Esophagus (tissue), 2 donors: ENCODE data around the gene DDX51. TPM values are rescaled to one million over a fixed set of nuclear protein-coding genes. Genes with fewer than 3 reads are reported as not detected.

ENCODE experiments used
- H3K27ac ChIP-seq, 2 donors: one replicate each; pipeline ENCODE4 v1.5.1; 2013; ENCODE audit warnings: low read depth in 2 of 2, mild to moderate bottlenecking in 2 of 2, inconsistent platforms in 1 of 2, low read length in 1 of 2, moderate library complexity in 1 of 2
- H3K27me3 ChIP-seq, 2 donors: one replicate each; pipeline ENCODE4 v1.6.1; 2013; ENCODE audit warnings: low read length in 2 of 2, control low read depth in 1 of 2, mild to moderate bottlenecking in 1 of 2; ENCODE audit not compliant: insufficient read depth in 2 of 2, control insufficient read depth in 1 of 2
- H3K36me3 ChIP-seq, 2 donors: one replicate each; pipeline ENCODE4 v1.6.1; 2013; ENCODE audit warnings: low read length in 1 of 2; ENCODE audit not compliant: control insufficient read depth in 2 of 2, insufficient read depth in 2 of 2
- H3K4me1 ChIP-seq, 2 donors: one replicate each; pipeline ENCODE4 v1.6.1; 2013; ENCODE audit warnings: low read length in 1 of 2; ENCODE audit not compliant: control insufficient read depth in 2 of 2, insufficient read depth in 2 of 2
- H3K4me3 ChIP-seq, 2 donors: one replicate each; pipeline ENCODE4 v1.5.1; 2013; ENCODE audit warnings: low read length in 2 of 2, mild to moderate bottlenecking in 2 of 2, low read depth in 1 of 2, moderate library complexity in 1 of 2
- H3K9me3 ChIP-seq, 2 donors: one replicate each; pipeline ENCODE4 v1.6.1; 2013; ENCODE audit warnings: mild to moderate bottlenecking in 2 of 2, low read depth in 1 of 2, low read length in 1 of 2, moderate library complexity in 1 of 2; ENCODE audit not compliant: control insufficient read depth in 2 of 2, insufficient read depth in 1 of 2
- WGBS, 2 donors: extraction: QIAGEN DNeasy Blood & Tissue Kit; methylation state at CpG; one replicate each; pipeline ENCODE4 v1.1.7; 2013; 5-methylcytosine and 5-hydroxymethylcytosine counted together
- polyA plus RNA-seq, 2 donors: library from polyadenylated mRNA; stranded (reverse); fragments of 200-250 nt; gene quantifications; one replicate each; pipeline ENCODE4 v1.2.3, GENCODE V29; 2013
- donor health status: healthy with polysubstance abuse.
- donor health status: Bipolar disorder and iron deficiency.

The DDX51 gene
- polyA plus RNA-seq, 2 donors, result 12.3 to 20.4 TPM

DNA sequence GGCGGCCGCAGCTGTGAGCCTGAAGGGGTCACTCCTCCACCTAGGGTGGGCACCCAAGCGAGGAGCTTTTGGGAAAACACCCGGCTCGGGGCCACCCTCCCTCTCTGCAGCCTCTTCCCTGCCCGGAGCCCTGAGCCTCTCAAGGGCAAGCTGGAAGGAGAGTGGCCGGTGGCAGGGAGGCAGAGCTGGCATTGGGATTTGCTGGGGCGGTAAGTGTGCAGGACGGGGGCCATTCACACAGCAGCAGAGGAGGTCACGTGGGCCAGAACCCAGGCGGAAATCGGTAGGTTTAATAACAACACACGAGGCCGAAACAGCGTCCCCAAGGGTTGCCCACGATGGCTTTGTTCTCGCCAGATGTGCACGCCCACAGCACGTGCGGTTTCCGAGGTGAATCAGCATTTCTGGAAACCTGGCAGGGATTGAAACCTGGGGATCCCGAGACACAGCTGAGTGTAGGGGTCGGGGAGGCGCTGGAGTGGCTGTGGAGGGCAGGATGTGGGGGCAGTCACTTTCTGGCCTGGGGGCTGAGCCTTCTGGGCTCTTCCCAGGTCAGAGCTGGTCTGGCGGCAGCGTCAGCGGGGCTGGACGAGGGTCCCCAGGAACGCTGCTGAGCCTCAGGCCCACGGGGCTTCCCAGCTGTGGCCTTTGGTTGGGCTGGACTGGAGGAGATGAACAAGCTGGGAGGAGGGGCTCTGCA, 23.6 kb upstream of the DDX51 start:
- Histone ChIP-seq H3K4me3 (no peak overlapping the region), H3K27me3 (no peaks in the 10 kb centered on the region)
- WGBS, 2 donors, result 65 to 67% methylated on average over 30 of the region's 30 CpGs

DNA sequence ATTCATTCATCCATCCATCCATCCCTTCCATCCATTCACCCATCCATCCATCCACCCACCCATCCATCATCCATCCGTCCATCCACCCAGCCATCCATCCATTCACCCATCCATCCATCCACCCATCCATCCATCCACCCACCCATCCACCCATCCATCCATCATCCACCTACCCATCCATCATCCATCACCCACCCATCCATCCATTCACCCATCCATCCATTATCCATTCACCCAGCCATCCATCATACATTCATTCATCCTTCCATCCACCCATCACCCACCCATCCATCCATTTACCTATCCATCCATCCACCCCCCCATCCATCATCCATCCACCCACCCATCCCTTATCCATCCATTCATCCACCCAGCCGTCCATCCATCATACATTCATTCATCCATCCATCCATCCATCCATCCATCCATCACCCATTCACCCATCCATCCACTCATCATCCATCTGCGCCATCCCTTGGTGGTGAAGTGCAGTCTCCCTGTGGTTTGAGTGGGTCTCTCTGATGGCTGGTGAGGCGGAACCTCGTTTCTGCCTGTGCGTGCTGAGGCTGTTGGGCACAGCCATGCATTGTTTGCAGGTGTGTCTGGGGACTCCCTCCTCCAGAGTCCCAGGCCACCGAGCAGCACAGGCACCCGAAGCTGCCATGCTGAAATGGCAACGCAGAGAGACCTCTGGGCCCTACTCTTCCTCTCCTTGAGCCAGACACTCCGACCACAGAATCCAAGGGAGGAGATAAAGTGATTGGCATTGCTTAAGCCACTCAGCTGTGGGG, 22.9 kb upstream of the DDX51 start:
- peaks cover 0 to 16% of the 10 kb centered on the region in 2 donors for H3K4me1 ChIP-seq

More for the DNA sequence above, 23.6 kb upstream of the DDX51 start:
- no peaks in the 10 kb centered on the region for H3K9me3 ChIP-seq
- H3K36me3 ChIP-seq, result no peaks in the 10 kb centered on the region
- no peak overlapping the region for H3K27ac ChIP-seq
- H3K4me1 ChIP-seq, result peaks cover 0 to 12% of the 10 kb centered on the region in 2 donors

DNA sequence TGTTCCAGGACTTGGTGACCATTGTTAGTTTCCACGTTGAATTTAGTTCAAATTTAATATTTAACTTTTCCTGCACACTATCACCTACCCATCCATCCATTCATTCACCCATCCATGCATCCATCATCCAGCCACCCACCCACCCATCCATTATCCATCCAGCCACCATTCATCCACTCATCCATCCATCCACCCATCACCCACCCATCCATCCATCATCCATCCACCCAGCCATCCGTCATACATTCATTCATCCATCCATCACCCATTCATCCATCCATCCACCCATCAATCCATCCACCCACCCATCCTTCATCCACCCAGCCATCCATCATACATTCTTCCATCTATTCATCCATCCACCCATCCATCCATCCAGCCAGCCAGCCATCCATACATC, 22.0 kb upstream of the DDX51 start:
- H3K27me3 ChIP-seq, result no peaks in the 10 kb centered on the region
- H3K9me3 ChIP-seq, result peaks cover 0 to under 1% of the 10 kb centered on the region in 2 donors
- H3K27ac ChIP-seq, result no peak overlapping the region
- H3K4me1 ChIP-seq, result peaks cover 0 to 16% of the 10 kb centered on the region in 2 donors
- H3K36me3 ChIP-seq, result no peaks in the 10 kb centered on the region
- WGBS, 2 donors, result 91 to 92% methylated on average over 2 of the region's 2 CpGs
- H3K4me3 ChIP-seq, result no peak overlapping the region

More for the DNA sequence above, 22.9 kb upstream of the DDX51 start:
- WGBS, 2 donors, result 90 to 93% methylated on average over 10 of the region's 10 CpGs
- H3K9me3 ChIP-seq, result no peaks in the 10 kb centered on the region
- H3K27ac ChIP-seq, result no peak overlapping the region
- H3K4me3 ChIP-seq, result no peak overlapping the region
- H3K36me3 ChIP-seq, result no peaks in the 10 kb centered on the region
- no peaks in the 10 kb centered on the region for H3K27me3 ChIP-seq

DNA sequence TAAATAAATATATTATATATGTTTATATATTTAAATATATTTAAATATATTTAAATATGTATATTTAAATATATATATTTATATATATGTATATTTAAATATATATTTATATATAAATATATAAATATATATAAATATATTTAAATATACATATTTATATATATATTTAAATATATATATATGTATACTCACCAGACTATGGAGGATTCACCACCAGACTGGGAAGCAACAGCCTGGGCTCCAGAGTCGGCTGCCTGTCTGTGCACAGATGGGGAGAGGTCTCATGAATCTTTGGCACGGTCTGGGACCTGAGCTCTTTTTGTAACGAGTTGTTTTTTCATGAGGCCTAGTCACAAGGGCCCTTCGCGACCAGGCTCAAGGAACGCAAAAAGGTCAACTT, 21.5 kb upstream of the DDX51 start:
- Histone ChIP-seq H3K36me3 (no peaks in the 10 kb centered on the region), H3K27ac (no peak overlapping the region), H3K27me3 (no peaks in the 10 kb centered on the region), H3K9me3 (peaks cover 0 to 3% of the 10 kb centered on the region in 2 donors), H3K4me1 (peaks cover 0 to 12% of the 10 kb centered on the region in 2 donors), H3K4me3 (no peak overlapping the region)
- WGBS, 2 donors, result 92 to 93% methylated on average over 6 of the region's 6 CpGs

DNA sequence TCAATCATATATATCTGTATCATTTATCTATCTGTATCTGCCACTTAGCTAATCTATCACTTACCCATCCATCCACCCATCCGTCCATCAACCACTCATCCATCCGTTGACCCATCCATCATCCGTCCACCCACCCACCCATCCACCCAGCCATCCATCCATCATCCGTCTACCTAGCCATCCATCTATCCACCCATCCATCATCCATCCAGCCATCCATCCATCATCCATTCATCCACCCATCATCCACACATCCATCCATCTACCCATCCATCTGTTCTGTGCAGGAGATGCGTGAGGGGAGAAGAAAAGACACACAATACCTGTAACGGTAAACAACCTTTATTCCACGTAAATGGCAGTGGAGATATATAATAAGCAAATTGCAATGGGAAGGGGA, 20.3 kb upstream of the DDX51 start:
- Histone ChIP-seq H3K4me3 (no peak overlapping the region), H3K27me3 (no peaks in the 10 kb centered on the region), H3K27ac (no peak overlapping the region), H3K9me3 (peaks cover 0 to 3% of the 10 kb centered on the region in 2 donors), H3K36me3 (no peaks in the 10 kb centered on the region), H3K4me1 (peaks cover 0 to 11% of the 10 kb centered on the region in 2 donors)
- WGBS, 2 donors, result 74 to 79% methylated on average over 7 of the region's 7 CpGs

DNA sequence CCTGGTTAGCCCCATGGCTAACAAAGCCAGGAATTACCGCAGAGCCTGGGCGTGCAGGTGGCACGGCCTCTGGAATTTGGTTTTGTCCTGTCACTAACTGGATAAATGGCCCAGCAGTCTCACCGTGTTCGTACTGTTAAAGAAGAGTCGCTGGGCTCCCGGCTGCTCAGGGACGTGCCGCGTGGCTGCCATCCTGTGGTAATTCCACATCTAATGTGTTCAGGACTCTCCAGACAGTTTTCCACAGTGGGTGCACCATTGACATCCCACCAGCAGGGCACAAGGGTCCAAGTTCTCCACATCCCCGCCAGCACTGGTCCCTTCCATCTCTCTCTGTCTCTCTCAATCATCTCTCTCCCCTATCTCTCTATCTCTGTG, 19.8 kb upstream of the DDX51 start:
- Histone ChIP-seq H3K9me3 (peaks cover 0 to 3% of the 10 kb centered on the region in 2 donors), H3K4me3 (no peak overlapping the region), H3K36me3 (no peaks in the 10 kb centered on the region), H3K27ac (no peak overlapping the region), H3K27me3 (no peaks in the 10 kb centered on the region), H3K4me1 (peaks cover 0 to 11% of the 10 kb centered on the region in 2 donors)
- WGBS, 2 donors, result 48 to 59% methylated on average over 11 of the region's 11 CpGs

DNA sequence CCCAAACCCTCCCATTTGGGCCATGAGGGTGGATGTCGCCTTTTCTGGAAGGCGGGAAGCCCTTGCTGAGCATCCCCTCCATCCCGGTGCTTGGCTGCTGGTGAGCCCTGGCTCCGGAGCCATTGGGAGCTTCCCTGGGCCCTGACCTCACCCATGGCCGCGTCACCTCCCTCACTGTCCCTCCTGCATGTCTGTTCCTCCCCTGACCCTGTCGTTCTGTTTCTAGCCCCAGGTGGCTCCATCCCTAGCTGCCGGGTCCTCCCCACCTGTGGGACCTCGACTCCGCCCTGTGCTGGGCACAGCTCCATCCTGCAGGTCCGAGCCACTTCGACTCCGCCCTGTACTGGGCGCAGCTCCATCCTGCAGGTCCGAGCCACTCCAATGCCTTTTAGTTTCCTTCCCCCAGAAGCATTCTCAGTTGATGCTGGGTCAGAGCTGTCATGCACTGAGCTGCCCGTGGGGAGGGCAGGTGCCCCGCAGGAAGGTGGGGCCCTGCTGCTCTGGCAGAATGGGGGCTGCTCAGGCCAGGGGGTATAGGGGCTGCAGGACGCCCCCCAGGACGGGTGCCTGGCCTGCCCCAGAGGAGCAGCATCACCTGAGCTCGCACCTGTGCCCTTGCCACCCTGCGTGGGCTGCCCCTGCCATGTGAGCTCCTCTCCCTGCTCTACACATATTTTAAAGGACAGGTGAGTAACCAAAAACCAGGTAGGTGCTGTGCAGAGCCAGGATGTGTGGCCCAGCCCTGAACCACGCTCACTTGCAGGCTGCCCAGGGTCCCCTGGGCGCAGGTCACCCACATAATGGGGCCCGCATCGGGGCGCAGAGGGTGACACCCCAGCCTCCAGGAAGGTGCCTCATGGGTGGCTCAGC, 19.2 kb upstream of the DDX51 start:
- 41 to 55% methylated on average over 26 of the region's 26 CpGs for WGBS, 2 donors
- Histone ChIP-seq H3K27me3 (no peaks in the 10 kb centered on the region), H3K9me3 (peaks cover 0 to 3% of the 10 kb centered on the region in 2 donors), H3K4me3 (no peak overlapping the region), H3K36me3 (no peaks in the 10 kb centered on the region), H3K4me1 (peaks cover 0 to 11% of the 10 kb centered on the region in 2 donors), H3K27ac (no peak overlapping the region)

DNA sequence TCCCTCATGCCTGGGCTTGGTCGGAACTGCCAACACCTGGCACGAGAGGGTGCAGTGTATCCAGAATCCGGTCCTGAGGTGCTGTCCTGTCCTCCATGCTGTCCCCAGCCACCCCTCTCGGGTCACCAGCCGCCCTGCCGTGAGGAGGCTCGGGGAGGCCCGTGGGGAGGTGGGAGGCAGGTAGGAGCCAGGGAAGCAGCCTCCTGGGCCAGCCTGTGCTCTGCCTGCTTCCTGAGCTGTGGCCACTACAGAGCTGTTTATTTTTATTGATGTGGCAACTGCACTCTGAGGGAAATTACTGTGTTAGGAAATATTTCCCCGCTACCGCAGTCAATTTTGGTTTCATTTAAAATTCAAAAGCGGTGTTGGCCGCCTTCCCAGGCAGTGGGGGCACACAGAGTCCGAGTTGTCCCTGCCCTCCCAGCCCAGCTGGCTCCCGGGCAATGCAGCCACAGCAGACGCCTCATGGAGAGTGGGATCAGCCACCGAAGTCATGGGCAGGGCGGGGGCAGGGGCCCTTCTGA, 18.5 kb upstream of the DDX51 start:
- Histone ChIP-seq H3K4me1 (peaks cover 0 to 11% of the 10 kb centered on the region in 2 donors), H3K9me3 (peaks cover 0 to 6% of the 10 kb centered on the region in 2 donors), H3K27ac (no peak overlapping the region), H3K36me3 (peaks cover 0 to 7% of the 10 kb centered on the region in 2 donors), H3K27me3 (no peaks in the 10 kb centered on the region), H3K4me3 (no peak overlapping the region)
- 16 to 27% methylated on average over 17 of the region's 17 CpGs for WGBS, 2 donors
